DMS 273 (cell line): Measurements from ENCODE around the gene SEPHS2.

Experiments used
- DNase-seq: peaks from one replicate; lab custom pipeline; 2025; ENCODE audit not compliant: unreplicated experiment; lab: John Stamatoyannopoulos, UW

Gene SEPHS2

DNA sequence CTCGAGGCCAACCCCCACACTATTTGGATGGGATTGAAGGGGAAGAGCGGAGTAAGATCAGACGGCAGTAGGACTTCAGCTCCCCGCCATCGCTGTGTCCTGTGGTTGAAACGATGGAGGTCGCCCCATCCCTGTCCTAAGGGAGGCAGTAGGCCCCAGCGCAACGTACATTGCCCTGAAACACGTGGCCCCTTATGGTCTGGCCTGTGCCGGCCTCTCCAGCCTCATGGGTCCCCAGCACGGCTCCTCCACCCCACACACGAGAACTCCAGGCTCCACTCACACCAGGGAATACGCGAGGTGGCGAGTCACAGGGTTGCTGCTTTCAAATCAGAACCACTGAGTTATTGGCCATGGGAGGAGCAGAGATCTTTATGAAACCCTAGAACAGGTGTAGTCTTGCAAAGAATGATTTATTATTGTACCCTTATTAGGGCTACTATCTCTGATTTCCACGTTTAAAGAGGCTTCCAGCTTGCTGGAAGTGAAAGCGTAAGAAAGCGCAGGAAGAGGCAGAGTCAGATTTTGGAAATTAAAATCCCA is 15.2 kb downstream of the SEPHS2 start:
- no peak for DNase-seq

DNA sequence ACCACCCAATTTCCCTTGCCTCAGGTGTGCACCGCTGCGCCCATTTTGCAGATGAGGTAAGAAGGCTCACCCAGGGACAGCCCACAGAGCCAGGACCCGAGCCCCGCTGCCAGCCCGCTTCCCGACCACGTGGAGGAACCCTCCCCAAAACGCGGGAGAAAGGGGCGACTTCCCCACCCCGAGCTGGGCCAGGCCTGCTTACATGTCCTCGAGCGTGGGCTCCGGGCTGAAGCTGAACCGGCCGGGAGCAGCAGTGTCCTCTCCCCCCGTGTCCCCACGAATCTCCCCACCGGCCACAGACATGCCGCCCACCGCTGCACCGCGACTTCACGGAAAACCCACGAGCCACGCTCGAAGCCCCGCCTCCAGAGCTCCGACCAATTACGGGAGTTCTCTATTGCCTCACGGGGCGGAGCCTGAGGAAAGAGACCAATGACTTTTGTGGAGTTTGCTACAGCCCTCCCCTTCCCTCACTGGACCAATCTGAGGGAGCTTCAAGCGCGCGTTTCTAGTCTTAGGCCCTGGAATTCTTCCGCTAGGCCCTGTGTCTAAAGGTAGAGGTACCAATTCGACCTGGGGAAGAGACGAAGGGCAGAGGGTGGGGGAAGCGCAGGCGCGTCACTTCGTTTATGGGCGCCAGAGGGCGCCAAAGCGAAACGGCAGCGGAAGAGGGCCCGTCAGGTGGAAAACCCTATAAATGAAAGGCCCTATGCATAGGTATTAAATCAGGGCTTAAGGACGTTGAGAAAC is 15.8 kb downstream of the SEPHS2 start, which contains the start of gene DCTPP1:
Gene DCTPP1 (minus strand): TSS at position 353 of the 750 bp plus-strand sequence. CDS start 50 bp downstream, at position 303.
- DNase-seq = peak; percentile 100

DNA sequence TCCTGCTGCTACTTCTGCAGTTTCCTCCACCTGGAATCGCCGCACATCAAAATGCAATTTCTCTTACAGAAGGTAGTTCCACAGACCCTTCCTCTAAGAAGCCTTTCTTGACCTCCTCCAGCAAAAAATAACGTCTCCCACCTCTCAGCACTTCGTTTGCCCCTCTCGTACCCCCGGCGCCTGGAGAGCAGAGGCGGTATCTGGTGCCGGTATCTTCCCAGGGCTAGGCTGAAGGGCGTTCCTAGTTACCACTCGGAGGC is 16.3 kb downstream of the SEPHS2 start:
- no peak for DNase-seq

DNA sequence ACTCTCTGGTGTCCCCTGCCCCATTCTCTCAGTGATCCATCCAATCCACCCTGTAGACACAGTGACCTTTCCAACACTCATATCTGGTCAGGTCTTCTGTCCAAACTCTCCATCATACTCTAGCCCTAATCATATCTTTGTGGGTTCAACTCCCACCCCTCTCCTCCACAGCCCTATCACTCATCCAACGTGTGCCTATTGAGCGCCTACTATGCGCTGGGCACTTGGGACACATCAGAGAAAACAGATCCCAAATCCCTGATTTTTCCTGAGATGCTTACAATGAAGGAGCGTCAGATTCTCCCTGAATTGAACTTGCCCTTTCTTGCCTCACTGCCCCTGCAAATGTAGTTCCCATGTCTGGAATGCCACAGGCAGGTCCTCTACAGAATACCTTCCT is 17.6 kb downstream of the SEPHS2 start:
- no peak for DNase-seq

DNA sequence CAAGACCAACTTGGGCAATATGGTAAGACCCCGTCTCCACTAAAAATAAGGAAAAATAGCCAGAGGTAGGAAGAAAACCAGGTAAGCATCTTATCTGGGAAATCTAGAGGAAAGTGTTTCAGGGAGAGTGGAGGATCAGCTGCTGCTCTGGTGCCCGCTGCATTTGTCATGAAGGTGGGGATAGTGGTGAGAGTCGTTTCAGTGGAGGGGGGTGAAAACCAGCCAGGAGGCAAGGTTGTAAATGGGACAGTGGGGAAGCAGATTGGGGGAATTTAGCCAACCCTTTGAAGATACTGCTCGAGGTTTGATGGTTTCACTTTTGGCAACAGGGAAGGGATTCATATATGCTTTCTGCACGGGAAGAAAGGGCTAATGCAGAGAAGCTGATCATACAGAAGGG is 24.7 kb downstream of the SEPHS2 start:
- DNase-seq = no peak

DNA sequence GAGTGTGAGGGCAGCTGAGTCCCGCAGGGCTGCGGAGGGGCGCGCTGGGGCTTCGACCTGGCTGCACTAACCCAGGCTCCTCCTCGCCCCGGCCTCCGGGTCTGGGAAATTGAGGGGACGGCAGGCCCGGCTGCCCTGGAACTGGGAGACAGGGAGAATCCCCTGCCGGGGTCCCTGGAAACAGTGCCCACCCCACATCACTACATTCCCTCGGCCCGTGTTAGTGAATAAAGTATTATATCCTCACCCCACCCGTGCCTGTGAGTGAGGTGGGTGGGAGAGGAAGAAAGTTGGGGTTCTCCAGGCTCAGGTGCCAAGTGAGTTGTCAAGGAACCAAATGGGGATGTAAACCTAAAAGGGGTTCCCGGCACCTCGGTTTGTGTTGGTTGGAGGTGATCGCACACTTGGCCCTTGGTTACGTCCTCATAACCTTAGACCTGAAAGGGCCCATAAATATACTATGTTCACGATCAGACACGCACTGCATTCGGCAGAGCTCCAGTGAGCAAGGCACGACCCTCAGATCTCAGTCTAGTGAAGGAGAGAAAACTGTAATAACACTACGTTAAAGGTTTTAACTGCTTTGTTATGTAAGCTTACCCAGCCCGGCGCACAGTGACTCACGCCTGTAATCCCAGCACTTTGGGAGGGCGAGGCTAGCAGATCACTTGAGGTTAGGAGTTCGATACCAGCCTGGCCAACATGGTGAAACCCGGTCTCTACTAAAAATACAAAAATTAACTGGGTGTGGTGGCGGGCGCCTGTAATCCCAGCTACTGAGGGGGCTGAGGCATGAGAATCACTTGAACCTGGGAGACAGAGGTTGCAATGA is 27.1 kb downstream of the SEPHS2 start:
- no peak for DNase-seq

DNA sequence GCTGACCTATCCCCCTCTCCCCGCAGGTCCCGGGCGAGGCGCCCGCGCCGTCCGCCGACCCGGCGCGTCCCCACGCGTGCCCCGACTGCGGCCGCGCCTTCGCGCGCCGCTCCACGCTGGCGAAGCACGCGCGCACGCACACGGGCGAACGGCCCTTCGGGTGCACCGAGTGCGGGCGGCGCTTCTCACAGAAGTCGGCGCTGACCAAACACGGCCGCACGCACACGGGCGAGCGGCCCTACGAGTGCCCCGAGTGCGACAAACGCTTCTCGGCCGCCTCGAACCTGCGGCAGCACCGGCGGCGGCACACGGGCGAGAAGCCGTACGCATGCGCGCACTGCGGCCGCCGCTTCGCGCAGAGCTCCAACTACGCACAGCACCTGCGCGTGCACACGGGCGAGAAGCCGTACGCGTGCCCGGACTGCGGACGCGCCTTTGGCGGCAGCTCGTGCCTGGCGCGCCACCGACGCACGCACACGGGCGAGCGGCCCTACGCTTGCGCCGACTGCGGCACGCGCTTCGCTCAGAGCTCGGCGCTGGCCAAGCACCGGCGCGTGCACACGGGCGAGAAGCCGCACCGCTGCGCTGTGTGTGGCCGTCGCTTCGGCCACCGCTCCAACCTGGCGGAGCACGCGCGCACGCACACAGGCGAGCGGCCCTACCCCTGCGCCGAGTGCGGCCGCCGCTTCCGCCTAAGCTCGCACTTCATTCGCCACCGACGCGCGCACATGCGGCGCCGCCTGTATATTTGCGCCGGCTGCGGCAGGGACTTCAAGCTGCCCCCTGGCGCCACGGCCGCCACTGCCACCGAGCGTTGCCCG is 27.9 kb downstream of the SEPHS2 start:
- DNase-seq = peak; percentile 99

DNA sequence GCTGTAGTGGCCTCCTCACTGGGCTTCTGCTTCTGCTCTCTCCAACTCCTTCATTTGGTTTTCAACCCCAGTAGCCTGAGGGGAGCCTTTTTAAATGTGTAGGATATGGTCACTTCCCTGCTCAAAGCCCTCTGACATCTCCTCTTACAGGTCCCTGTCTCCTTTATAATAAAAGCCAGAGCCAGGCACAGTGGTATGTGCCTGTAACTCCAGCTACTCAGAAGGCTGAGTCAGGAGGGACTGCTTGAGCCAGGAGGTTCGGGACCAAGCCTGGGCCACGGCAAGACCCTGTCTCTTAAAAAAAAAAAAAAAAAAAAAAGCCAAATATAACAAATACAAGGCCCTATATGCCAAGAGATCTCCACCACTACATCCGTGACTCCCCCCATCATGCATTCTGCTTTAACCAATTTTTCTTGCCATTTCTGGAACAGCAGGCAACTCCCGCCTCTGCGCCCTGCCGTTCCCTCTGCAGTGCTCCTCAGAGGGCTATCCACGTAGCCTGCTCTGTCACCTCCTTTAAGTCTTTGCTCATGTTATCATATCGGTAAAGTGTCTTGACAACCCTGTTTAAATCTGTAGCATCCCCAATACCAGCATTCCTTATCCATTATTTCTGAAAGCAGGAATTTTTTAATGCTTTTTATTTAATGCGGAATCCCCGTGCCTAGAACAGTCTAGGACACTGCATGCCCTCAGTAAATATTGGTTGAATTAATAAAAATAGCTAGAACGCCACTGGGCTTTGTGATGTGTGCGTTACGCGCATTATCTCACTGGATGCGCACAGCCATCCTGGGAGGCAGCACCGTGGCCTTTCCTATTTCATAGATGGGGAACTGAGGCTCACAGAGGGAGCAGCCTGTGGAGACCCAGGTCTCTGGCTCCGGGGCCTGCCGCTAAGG is 28.8 kb downstream of the SEPHS2 start:
- DNase-seq = no peak

DNA sequence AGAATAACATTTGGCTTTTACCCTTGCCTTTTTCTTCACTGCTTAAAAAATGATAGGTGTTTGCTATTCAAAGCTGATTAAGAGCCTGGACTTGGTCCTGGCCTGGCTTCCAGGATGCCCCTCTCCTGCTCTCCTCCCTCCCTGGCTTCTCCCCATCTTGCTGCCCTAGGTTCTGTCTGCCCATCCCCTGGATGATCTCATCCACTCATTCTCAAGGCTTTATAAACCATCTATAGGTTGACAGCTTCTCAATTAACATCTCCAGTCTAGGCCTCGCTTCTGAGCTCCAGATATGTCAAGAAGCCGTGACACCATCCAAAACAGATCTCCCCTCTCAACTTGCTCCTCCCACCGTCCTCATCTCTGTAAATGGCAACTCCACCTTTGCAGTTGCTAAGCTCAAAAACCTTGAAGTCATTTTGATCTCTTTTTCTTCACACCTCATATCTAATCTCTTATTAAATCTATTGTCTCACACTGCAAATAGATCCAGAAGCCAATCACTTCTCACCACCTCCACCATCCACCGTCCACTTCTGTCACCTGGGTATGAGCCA is 29.5 kb downstream of the SEPHS2 start:
- DNase-seq = no peak

DNA sequence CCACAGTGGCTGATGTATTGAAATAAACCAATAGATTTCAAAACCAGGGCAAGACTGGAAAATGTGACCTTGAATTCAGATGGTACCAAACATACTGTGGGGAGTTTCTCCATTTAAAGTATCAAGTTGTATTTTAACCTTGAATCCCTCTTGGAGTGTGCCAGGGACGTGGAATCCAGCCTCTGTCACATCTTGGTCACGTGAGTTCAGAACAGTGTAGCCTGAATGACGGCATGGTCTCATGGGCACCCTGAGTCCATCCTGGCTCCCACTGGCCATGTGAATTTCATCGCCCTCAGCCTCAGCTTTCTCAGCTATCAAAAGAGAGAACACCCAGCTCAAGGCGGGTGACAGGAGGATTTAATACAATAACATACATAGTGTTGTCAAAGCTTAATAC is 31.5 kb downstream of the SEPHS2 start:
- no peak for DNase-seq

DNA sequence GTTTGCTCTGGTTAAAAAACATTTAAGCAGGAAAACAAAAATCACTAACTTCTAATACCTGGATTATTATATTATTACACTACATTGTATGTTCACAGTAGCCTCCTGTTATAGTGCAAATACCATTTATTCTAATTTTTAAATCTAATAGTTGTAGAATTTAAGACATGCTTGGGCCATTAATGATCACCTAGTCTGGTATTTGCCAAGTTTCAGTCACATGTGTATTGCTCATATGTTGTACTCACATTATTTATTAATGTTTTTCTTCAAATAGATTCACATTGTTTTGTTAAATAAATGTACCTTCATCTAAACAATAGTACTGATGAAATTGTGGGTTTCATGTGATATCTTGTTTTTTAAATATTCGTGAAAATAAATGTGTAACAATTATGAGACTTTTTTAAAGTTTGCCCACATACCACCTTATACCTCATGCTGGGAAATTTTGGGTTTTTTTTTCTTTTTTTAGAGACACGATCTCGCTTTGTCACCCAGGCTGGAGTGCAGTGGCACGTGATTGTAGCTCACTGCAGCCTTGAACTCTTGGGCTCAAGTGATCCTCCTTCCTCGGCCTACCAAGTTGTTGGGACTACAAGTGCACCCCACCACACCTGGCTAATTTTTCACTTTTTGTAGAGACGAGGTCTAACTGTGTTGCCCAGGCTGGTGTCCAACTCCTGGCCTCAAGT is 32.4 kb downstream of the SEPHS2 start:
- no peak for DNase-seq

DNA sequence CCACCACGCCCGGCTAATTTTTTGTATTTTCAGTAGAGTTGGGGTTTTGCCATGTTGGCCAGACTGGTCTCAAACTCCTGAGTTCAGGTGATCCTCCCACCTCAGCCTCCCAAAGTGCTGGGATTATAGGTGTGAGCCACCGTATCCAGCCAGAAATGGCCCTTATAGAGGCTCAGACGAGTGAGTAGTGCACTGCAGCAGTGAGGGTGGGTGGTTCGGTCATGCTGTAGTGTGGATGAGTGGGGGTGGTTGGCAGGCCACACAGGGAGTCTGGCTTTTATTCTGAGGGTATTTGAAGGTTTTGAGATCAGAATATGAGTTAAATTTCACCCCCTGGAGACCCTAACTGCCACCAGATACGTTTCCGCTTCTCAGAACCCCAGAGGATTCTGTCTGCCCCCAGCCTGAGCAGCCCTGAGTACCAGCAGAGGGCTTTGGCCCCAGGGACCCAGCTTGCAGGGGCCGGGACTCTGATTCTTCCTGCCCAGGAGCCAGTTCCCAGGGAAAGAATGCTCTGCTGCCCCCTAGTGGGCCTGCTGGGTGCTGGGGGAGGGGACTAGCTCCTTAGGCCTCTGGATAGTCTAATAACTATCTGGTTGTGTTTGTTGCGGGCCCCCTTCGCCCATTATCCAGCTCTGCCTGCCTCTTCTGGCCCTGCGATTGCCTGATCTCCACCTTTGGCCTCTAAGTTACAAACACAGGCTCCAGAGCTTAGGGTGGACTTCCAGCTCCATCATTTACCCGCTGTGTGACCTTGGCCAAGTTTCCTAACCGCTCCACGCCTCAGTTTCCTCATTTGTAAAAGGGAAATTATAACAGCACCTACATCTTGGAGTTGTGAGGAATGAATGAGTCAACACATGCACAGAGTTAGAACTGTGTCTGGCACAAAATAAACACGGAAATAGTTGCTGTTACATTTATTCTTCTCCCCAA is 36.3 kb downstream of the SEPHS2 start:
- DNase-seq = peak; percentile 96

DNA sequence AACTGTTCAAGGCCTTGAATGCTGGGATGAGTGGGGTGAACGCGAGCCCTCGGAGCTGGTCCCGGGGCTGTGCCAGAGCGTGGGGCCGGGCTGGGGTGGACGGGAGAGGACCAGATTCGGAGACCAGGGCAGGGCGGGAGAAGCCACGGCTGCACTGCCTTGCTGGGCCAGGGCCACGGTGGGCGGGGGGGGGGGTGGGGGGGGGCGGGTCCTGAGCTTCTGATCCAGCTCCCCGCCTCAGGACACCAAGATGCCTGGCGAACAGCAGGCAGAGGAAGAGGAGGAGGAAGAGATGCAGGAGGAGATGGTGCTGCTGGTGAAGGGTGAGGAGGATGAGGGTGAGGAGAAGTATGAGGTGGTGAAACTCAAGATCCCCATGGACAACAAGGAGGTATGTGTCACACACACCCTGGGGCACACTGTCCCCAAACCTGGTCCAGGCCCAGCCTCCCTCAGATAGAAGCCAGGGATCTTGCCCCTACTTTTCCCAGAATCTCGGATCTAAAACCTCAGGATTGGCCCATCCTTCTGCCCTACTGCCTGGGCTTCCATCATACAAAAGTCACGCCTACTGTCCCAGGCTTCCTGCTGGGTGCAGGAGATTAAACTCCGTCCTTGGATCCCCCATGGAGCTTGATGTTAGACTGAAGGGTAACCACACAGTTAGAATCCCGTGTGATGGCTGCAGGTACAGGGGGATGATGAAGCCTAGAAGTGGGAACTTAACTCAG is 37.7 kb downstream of the SEPHS2 start:
- peak; percentile 73 for DNase-seq

DNA sequence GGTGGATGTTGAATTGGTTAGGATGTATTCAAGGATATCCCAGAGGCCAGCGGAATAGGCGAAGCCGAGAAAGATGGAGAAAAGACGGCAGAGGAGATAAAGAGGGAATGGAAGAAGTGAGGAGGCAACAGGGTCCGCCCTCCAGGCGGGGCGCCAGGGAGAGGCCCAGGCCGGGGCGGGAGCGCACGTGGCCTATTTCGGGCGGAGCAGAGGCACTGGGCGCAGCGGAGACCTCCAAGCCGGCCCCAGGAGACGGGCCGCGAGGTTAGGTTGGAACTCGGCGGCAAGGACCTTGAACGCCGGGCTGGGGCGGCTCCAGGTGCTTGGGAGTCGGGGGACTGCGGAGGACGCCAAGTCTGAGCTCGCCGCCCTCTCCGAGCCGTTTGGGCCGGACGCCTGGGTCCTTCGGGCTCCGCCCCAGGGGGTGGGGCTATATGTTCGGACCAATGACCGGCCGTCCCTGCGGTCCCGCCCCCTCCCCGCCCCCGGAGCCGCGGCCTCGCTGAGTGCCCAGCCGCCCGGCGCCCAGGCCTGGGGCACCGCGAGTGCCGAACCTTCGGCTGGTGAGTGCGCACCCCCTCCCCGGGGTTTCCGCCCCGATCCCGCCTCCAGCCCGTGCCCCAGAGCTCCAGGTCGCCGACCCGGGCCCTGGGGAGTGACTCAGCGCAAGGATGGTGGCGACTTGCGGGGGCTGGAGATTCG is 38.4 kb downstream of the SEPHS2 start, which contains the start of gene ZNF771:
Gene ZNF771 (plus strand): TSS at position 505 of the 702 bp plus-strand sequence. CDS start 448 bp downstream, outside the sequence.
- peak; percentile 97 for DNase-seq

DNA sequence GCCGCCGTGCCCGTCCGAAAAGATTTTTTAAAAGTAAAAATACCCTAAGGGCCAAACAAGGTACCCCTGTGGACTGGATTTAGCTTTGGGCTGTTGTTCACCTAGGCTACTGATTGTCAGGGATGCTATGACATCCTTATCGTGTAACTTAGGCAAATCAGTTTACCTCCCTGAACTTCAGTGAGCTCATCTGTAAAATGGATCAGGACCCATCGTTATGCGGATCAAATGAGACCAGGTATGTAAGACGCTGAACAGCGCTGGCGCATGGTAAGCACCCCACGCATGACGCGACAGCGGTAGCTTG is 38.9 kb downstream of the SEPHS2 start:
- no peak for DNase-seq

DNA sequence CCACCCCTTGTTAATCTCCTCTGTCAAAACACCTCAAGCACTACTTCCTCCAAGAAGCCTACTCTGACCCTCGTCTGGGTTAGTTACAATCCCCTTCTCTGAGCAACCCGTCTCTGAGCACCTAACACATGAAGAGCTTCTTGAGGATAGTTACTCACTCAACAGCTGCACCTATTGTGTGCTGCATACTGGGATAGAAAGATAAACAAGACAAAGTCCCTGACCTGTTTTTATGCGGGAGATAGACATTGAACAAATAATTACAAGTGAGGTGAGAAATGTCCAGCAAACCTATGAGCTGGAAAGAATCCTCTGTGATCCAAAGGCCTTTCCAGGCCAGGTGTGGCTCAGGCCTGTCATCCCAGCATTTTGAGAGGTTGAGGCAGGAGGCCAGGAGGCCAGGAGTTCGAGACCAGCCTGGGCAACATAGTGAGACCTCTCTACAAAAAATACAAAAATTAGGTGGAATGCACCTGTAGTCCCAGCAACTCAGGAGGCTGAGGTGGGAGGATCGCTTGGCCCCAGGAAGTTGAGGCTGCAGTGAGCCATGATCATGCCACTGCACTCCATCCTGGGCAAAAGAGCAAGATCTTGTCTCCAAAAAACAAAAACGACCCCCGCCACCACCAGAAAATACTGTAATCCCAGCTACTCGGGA is 43.8 kb downstream of the SEPHS2 start:
- no peak for DNase-seq
